DOHH2 (cell line): ENCODE data around the gene MARCHF10.
"Not testable (repeated sequence)": the region's sequence is repeated elsewhere in the genome, so short reads cannot be mapped to it uniquely, and the experiment has no call there.

Experiments used
- CTCF ChIP-seq: fragments of 200-600 bp; sonication (generic); IDR thresholded peaks from one replicate; pipeline ENCODE4 v1.5.1; 2014; ENCODE audit warnings: antibody characterized with exemption, mild to moderate bottlenecking, low read depth, low read length; ENCODE audit not compliant: poor library complexity, severe bottlenecking
- EZH2phosphoT487 ChIP-seq: fragments of 200-600 bp; sonication (generic); IDR thresholded peaks from 2 replicates; pipeline ENCODE4 v1.6.1; 2017; ENCODE audit warnings: borderline replicate concordance, mild to moderate bottlenecking, antibody characterized with exemption, low read length, moderate library complexity, mixed read lengths

DNA sequence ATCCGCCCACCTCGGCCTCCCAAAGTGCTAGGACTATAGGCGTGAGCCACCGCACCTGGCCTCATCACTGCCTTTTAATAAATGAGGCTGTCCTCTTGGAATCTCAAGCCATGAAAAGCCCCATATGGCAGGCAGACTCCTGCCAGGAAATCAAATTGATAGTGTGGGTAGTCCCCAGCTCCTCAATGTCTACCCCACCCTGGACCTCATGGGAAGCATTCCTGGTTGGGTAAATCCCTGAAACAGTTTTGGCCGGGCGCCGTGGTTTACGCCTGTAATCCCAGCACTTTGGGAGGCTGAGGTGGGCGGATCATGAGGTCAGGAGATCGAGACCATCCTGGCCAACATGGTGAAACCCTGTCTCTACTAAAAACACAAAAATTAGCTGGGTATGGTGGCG, 109.7 kb downstream of the MARCHF10 start:
- not testable (repeated sequence) for TF ChIP-seq CTCF, EZH2phosphoT487
